Thyroid gland (tissue), 4 donors: Measurements from ENCODE around the gene NUP50. TPM values are rescaled to one million over a fixed set of nuclear protein-coding genes. Genes with fewer than 3 reads are reported as not detected.

ENCODE experiments used
- DNase-seq, 2 donors: peaks; one replicate each; pipeline ENCODE4 v3.0.0-alpha.2; 2019
- H3K27ac ChIP-seq, 3 donors: fragments of 200-600 bp; sonication (generic); 1 replicate in 2 of 3; 2 replicates in 1 of 3; pipeline ENCODE4 v1.5.1; 2016 to 2019; ENCODE audit warnings: mild to moderate bottlenecking in 1 of 3, moderate library complexity in 1 of 3
- H3K27me3 ChIP-seq: fragments of 200-600 bp; sonication (generic); one replicate; pipeline ENCODE4 v1.5.1; 2019
- H3K36me3 ChIP-seq, 2 donors: fragments of 200-600 bp; sonication (generic); one replicate each; pipeline ENCODE4 v1.5.1; 2016 to 2019
- H3K4me1 ChIP-seq, 2 donors: fragments of 200-600 bp; sonication (generic); one replicate each; pipeline ENCODE4 v1.5.1; 2017 to 2019
- H3K4me3 ChIP-seq, 3 donors: fragments of 200-600 bp; sonication (generic); replicated peaks in 1 of 3; 1 replicate in 2 of 3; 2 replicates in 1 of 3; pipeline ENCODE4 v1.5.1; 2016; ENCODE audit warnings: mild to moderate bottlenecking in 1 of 3
- H3K9me3 ChIP-seq: fragments of 200-600 bp; sonication (generic); one replicate; pipeline ENCODE4 v1.5.1; 2017
- POLR2A ChIP-seq, 2 donors: fragments of 450-650 bp; IDR thresholded peaks; one replicate each; pipeline ENCODE4 v1.6.1; 2017; ENCODE audit warnings: antibody characterized with exemption in 2 of 2, mild to moderate bottlenecking in 2 of 2, moderate library complexity in 1 of 2
- WGBS, 2 donors: methylation state at CpG; one replicate each; pipeline ENCODE4 v1.1.5; 2017; 5-methylcytosine and 5-hydroxymethylcytosine counted together
- intact Hi-C: fragments of 100-400 bp; cut with DNase I; formaldehyde crosslinking; loops from one replicate; pipeline ENCODE4 v1.15.1; 2023
- total RNA-seq, 4 donors: library from RNA; depleted of rRNA; stranded (reverse); fragments of >200 nt; gene quantifications; one replicate each; pipeline ENCODE4 v1.2.3, GENCODE V29; 2016
- TF ChIP-seq, protein P1 (sequence below), 6 experiments: fragments of 200-600 bp in 3 of 6; fragments of 450-650 bp in 3 of 6; sonication (generic) in 3 of 6; IDR thresholded peaks; one replicate each; pipeline ENCODE4 v1.5.1; 2016 to 2019; ENCODE audit warnings: antibody characterized with exemption in 6 of 6, mild to moderate bottlenecking in 2 of 6, inconsistent platforms in 1 of 6, moderate library complexity in 1 of 6

Gene NUP50
- total RNA-seq, 4 donors from 2014 or later, result 53.9 to 128 (median 91.9) TPM

GRCh38 chr22:45136594-45136993 lies 27.1 kb upstream of the NUP50 start:
- no peak overlapping the region for H3K27ac ChIP-seq
- H3K4me1 ChIP-seq, result no peaks in the 10 kb centered on the region
- 92 to 95% methylated on average over 2 of the region's 2 CpGs for WGBS, 2 donors
- H3K9me3 ChIP-seq, result no peaks in the 10 kb centered on the region
- intact Hi-C loops, result no loop called here
- no peaks in the 10 kb centered on the region for H3K27me3 ChIP-seq
- H3K4me3 ChIP-seq, result no peak overlapping the region
- H3K36me3 ChIP-seq, result peaks cover 11 to 12% of the 10 kb centered on the region in 2 donors
- TF ChIP-seq, protein P1, sequence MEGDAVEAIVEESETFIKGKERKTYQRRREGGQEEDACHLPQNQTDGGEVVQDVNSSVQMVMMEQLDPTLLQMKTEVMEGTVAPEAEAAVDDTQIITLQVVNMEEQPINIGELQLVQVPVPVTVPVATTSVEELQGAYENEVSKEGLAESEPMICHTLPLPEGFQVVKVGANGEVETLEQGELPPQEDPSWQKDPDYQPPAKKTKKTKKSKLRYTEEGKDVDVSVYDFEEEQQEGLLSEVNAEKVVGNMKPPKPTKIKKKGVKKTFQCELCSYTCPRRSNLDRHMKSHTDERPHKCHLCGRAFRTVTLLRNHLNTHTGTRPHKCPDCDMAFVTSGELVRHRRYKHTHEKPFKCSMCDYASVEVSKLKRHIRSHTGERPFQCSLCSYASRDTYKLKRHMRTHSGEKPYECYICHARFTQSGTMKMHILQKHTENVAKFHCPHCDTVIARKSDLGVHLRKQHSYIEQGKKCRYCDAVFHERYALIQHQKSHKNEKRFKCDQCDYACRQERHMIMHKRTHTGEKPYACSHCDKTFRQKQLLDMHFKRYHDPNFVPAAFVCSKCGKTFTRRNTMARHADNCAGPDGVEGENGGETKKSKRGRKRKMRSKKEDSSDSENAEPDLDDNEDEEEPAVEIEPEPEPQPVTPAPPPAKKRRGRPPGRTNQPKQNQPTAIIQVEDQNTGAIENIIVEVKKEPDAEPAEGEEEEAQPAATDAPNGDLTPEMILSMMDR (IDR thresholded peaks at IDR 0.05), result no peak
- TF ChIP-seq POLR2A (IDR thresholded peaks at IDR 0.05), result no peak
- no peak for DNase-seq

DNA sequence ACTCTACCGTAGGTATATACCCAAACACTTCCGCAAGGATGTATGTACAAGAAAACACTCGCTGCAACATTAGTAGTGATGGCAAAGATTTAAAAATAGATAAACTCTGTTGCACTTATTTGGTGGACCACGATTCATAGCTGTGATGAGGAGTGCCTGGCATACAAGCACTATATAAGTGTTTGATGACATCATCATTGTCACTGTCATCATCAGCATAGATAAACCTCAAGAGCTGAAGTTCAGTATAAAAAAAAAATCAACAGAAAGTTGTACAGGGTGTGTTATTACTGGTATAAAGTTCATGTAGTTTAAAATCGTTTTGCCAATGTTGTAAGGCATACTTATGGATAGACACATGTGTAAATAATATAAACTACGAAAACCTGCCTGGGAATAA lies 24.0 kb upstream of the NUP50 start:
- Histone ChIP-seq H3K27me3 (no peaks in the 10 kb centered on the region), H3K36me3 (peaks cover 0 to 2% of the 10 kb centered on the region in 2 donors), H3K27ac (no peak overlapping the region), H3K9me3 (no peaks in the 10 kb centered on the region), H3K4me3 (no peak overlapping the region), H3K4me1 (no peaks in the 10 kb centered on the region)
- DNase-seq, result no peak
- 95 to 96% methylated on average over 6 of the region's 6 CpGs for WGBS, 2 donors
- TF ChIP-seq POLR2A (IDR thresholded peaks at IDR 0.05), result no peak
- TF ChIP-seq, protein P1 (IDR thresholded peaks at IDR 0.05), result no peak
- intact Hi-C loops, result no loop called here

DNA sequence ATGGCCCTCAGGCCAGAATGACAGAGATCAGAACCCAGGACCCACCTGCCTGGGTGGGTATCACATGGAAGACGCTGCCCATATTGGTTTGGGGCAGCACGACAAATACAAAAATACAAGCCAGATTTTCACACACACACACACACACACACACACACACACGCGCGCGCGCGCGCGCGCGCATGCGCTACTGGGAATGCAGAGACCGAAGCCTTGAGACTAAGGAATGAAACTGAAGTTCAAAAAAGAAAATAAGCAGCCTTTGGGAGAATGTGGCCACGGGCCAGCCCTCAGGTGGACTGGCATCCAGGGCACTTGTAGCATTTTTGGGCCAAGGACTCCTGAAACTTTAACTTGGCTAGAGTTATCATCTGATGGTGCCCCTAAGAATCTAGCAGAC lies 21.3 kb upstream of the NUP50 start:
- no peaks in the 10 kb centered on the region for H3K4me1 ChIP-seq
- intact Hi-C loops, result no loop called here
- no peaks in the 10 kb centered on the region for H3K36me3 ChIP-seq
- H3K27me3 ChIP-seq, result no peaks in the 10 kb centered on the region
- TF ChIP-seq POLR2A (IDR thresholded peaks at IDR 0.05), result no peak
- H3K4me3 ChIP-seq, result no peak overlapping the region
- no peaks in the 10 kb centered on the region for H3K9me3 ChIP-seq
- no peak for DNase-seq
- WGBS, 2 donors, result 87 to 92% methylated on average over 15 of the region's 15 CpGs
- H3K27ac ChIP-seq, result no peak overlapping the region

DNA sequence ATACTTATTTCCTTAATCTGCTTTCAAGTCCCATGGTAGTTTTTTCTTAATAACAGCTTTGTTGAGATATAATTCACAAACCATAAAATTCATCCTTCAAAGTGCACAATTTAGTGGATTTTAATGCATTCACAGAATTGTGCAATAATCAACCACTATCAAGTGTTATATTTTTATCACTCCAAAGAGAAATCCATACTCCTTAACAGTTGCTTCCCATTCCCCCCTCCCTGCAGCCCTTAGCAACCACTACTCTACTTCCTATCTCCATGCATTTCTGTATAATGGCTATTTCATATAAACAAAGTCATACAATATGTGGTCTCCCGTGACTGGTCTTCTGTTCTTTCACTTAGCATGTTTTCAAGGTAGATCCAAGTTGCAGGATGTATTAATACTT lies 18.8 kb upstream of the NUP50 start:
- TF ChIP-seq, protein P1 (IDR thresholded peaks at IDR 0.05), result no peak
- TF ChIP-seq POLR2A (IDR thresholded peaks at IDR 0.05), result no peak
- H3K27me3 ChIP-seq, result no peaks in the 10 kb centered on the region
- no peak overlapping the region for H3K27ac ChIP-seq
- 89 to 92% methylated on average over 1 of the region's 1 CpG for WGBS, 2 donors
- no peak overlapping the region for H3K4me3 ChIP-seq
- no peaks in the 10 kb centered on the region for H3K36me3 ChIP-seq
- intact Hi-C loops, result no loop called here
- DNase-seq, result no peak
- no peaks in the 10 kb centered on the region for H3K9me3 ChIP-seq
- H3K4me1 ChIP-seq, result no peaks in the 10 kb centered on the region

- intact Hi-C loops, result no loop called here
- no peaks in the 10 kb centered on the region for H3K4me1 ChIP-seq
- H3K4me3 ChIP-seq, result no peak overlapping the region
- no peaks in the 10 kb centered on the region for H3K27me3 ChIP-seq
- H3K9me3 ChIP-seq, result no peaks in the 10 kb centered on the region
- H3K27ac ChIP-seq, result no peak overlapping the region
- no peaks in the 10 kb centered on the region for H3K36me3 ChIP-seq
- no peak for TF ChIP-seq POLR2A (IDR thresholded peaks at IDR 0.05)
- TF ChIP-seq, protein P1 (IDR thresholded peaks at IDR 0.05), result no peak
- 94 to 95% methylated on average over 2 of the region's 2 CpGs for WGBS, 2 donors
- no peak for DNase-seq
These were observed 14.1 kb upstream of the NUP50 start for GRCh38 chr22:45149671-45150070.

DNA sequence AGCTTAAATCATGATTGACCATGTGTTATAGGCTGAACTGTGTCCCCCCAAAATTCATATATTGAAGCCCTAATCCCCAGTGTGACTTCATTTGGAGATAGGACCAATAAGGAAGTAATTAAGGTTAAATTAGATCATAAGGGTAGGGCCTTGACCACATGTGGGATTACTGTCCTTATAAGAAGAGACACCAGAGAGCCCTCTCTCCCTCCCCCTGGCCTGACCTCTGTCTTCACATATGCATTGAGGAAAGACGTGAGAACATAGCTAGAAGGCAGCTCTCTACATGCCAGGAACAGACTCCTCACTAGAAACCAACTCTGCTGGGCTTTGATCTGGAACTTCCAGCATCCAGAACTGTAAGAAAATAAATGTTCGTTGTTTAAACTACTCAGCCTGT lies 13.6 kb upstream of the NUP50 start:
- H3K4me3 ChIP-seq, result no peak overlapping the region
- no peak for DNase-seq
- H3K4me1 ChIP-seq, result no peaks in the 10 kb centered on the region
- H3K27me3 ChIP-seq, result no peaks in the 10 kb centered on the region
- 93% methylated on average over 2 of the region's 2 CpGs for WGBS, 2 donors
- H3K9me3 ChIP-seq, result no peaks in the 10 kb centered on the region
- no peak for TF ChIP-seq POLR2A (IDR thresholded peaks at IDR 0.05)
- TF ChIP-seq, protein P1 (IDR thresholded peaks at IDR 0.05), result no peak
- intact Hi-C loops, result no loop called here
- H3K36me3 ChIP-seq, result no peaks in the 10 kb centered on the region
- no peak overlapping the region for H3K27ac ChIP-seq
